NB4 (cell line): ENCODE data around the gene TICRR.

ENCODE experiments used
- CTCF ChIP-seq: IDR thresholded peaks from one replicate; pipeline ENCODE4 v1.5.1; 2012; ENCODE audit warnings: low read depth, low read length
- MAX ChIP-seq: IDR thresholded peaks from 2 replicates; pipeline ENCODE4 v1.6.1; 2011; ENCODE audit warnings: low read depth, low read length
- POLR2A ChIP-seq: IDR thresholded peaks from 2 replicates; pipeline ENCODE4 v1.6.1; 2011; ENCODE audit warnings: mild to moderate bottlenecking; ENCODE audit not compliant: insufficient read length; ENCODE audit errors: extremely low read depth

GRCh38 chr15:89652131-89652530, 76.9 kb downstream of the TICRR start:
- TF ChIP-seq CTCF (no peak), MAX (no peak), POLR2A (no peak)
